Measurements from ENCODE around the gene ADCY4. TPM values are rescaled to one million over a fixed set of nuclear protein-coding genes. Genes with fewer than 3 reads are reported as not detected.

ADCY4 gene
- total RNA-seq, result 1 to 10 TPM; 4.5 to 5.9 TPM

DNA sequence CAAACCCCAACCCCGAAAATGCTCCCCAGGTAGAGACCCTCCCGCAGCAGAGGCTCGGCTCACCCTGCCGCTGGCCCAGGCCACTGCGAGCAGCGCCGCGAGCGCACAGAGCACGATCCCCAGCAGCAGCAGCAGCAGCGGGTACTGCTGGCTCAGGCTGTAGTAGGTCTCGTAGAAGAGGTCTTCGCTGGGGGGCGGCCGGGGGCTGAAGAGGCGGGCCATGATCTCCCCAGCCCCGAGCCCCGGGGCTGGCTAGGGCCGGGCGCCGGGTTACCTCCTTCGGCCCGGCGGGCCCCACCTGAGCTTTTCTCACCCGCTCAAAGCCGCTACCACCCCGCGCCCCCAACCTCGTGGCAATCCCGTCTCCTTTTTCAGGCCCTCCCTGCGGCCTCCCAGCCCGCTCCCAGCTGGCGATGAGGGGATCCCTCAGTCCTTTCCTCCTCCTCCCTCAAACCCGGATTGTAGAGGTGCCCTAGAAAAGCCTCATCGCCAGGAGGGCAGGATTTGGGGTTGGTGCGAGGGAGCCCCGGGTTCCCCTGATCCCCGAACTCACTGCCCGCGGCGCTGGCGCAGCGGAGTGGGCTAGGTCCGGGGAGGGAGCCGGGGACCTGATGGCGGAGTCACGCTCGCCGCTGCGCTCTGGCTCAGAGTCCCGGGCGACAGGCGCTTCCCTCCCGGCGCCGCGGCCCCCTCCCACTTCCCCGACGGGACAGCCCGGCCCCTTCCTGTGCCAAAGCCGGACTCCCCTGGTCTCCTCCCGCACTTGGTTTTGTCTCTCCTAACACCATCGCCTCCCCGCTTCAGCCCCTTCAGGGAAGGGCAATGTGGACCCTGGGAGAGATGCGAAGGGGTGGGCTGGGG, at the start of gene ADCY4:
ADCY4 (minus strand) TSS at position 641 of the 861 bp plus-strand sequence; CDS start at position 222, 419 bp downstream.
- Mint-ChIP-seq H3K36me3 (ENCODE audit: low read depth) (peaks cover 33% of the 10 kb centered on the region), H3K9me3 (no peaks in the 10 kb centered on the region), H3K27ac (no peak within 1 kb of the TSS), H3K4me3 (peak within 1 kb of the TSS; percentile 41), H3K4me1 (peaks cover 77% of the 10 kb centered on the region), H3K27me3 (peaks cover 35% of the 10 kb centered on the region)
- POLR2A ChIA-PET, result interaction anchor here (1.2 to 6.6 kb wide), 4 partner anchors 89 to 121 kb away, joined by 5 to 221 read pairs (median 12); partner anchors contain the start of genes CBLN3, CHMP4A, KHNYN and SDR39U1
- DNase-seq, result no peak
- CTCF ChIA-PET, result interaction anchor here (1.2 to 18.8 kb wide), 9 partner anchors 13 to 104 kb away, joined by 3 to 494 read pairs (median 13); partner anchors contain the start of genes CBLN3, CIDEB, DHRS1 and KHNYN

DNA sequence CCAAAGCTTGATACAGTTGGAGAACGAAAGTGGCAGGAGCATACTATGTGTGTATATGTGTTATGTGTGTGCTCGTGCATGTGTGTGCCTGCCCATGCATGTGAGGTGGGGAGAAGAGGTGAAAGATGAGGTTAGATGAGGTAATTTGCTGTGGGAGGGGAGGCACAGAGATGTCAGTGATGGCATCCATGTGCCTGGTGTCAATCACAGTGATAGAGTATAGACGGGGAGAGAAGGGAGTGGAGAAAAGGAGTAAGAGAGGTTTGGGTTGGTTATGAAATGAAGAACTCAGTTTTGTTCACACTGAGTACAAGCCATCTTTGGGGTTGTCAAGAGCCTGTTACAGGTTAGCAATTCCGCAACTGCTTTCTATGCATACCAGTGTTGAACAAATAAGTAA, 49.3 kb upstream of the ADCY4 start:
- POLR2A ChIA-PET, result no interaction called here
- CTCF ChIA-PET, result interaction anchor here (0.7 to 1.0 kb wide), 2 partner anchors 46 to 50 kb away, joined by 3 read pairs; no protein-coding TSS in a partner anchor
- peaks cover 29% of the 10 kb centered on the region for H3K27me3 Mint-ChIP-seq

DNA sequence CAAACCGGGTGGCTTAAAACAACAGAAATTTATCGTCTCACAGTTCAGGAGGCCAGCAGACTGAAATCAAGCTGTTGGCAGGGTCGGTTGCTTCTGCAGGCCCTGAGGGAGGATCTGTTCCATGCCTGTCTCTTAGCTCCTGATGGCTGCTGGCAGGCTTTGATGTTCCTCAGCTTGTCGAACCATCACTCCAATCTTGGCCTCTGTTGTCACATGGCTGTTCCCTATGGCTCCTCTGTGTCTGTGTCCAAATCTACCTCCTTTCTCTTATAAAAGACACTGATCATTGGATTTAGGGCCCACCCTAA, 47.1 kb upstream of the ADCY4 start:
- ChIA-PET CTCF (interaction anchor here (0.5 kb wide), 1 partner anchor 17 kb away, joined by 3 read pairs; no protein-coding TSS in a partner anchor), POLR2A (interaction anchor here (1.4 kb wide), 1 partner anchor 12 kb away, joined by 4 read pairs; no protein-coding TSS in a partner anchor)
- Mint-ChIP-seq H3K27me3 (peaks cover 13% of the 10 kb centered on the region), H3K4me1 (peaks cover 3% of the 10 kb centered on the region), H3K36me3 (ENCODE audit: low read depth) (no peaks in the 10 kb centered on the region), H3K27ac (no peak overlapping the region), H3K4me3 (no peak overlapping the region), H3K9me3 (no peaks in the 10 kb centered on the region)
- DNase-seq, result no peak

More for the DNA sequence above, 49.3 kb upstream of the ADCY4 start:
- Mint-ChIP-seq H3K4me1 (no peaks in the 10 kb centered on the region), H3K27ac (no peak overlapping the region), H3K9me3 (no peaks in the 10 kb centered on the region), H3K36me3 (ENCODE audit: low read depth) (no peaks in the 10 kb centered on the region), H3K4me3 (no peak overlapping the region)
- no peak for DNase-seq

DNA sequence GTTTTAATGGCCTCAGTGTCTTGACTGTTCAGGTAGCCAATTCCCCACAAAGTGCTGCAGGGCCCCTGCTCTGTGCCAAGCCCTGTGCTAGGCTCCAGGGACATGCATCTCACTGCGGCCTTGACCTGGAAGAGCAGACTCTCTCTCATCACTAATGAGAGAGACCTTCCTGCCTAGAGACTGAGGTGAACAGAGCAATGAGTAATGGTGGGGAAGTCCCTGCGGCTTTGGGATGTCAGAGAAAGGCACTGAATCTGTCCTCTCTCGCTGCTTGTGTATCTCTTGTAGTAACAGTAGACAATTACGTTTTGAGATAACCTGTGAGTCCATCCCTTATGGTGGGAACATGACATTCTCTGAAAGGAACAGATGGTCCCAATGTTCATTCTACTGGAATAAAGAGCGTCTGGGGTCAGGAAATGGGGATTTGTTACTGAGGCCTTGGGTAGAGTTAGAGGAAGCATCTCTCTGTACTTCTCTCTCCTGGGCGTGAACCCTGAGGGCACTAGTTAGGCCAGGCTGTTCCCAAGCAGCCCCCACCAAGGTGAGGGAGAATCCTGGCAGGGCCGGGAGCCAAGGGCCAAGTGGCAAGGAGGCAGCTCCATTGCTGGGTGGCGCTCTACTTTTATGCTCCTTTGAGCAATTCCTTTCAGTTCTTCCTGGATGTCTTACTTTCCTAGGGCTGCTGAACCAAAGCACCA, 46.6 kb upstream of the ADCY4 start:
- CTCF ChIA-PET, result no interaction called here
- Mint-ChIP-seq H3K36me3 (ENCODE audit: low read depth) (no peaks in the 10 kb centered on the region), H3K9me3 (no peaks in the 10 kb centered on the region)

DNA sequence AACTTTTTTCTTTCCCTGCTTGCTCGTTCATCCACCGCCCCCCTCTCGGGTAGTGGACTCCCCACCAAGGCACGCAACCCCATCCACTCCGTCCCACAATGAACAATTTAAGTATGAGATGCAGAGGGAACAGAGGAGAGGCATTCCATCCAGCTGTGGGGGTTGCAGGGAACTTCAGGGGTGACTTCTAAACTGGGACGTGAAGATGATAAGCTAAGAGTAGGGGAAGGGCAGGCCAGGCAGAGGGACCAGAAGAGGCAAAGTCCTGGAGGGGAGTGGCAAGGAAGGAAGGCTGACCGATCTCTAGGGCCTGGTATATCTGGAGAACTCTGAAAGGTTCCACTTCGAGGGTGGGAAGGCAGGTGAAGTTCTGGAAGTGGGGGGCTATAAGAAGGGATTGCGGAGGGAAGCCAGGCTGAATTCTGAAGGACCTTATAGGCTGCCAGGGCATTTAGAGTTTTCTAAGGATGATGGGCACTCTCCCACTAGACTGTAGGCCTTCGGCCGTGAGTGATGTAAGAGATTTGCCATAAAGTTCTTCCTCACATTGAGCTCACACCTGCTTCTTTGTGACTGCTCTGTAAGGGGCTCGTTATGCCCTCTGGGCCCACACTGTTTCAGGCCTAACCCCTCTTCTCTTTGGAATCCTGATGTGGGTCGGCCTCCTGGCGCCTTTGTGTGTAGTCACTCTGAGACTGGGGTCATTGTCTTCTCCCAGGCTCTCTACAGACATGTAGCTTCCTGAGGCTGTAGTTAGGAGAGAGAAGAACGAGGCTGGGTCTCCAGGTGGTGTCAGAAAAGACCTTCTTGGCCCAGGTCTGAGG, 45.2 kb upstream of the ADCY4 start:
- Mint-ChIP-seq H3K36me3 (ENCODE audit: low read depth) (no peaks in the 10 kb centered on the region), H3K4me3 (no peak overlapping the region), H3K9me3 (no peaks in the 10 kb centered on the region), H3K27me3 (peaks cover 8% of the 10 kb centered on the region), H3K4me1 (peaks cover 4% of the 10 kb centered on the region), H3K27ac (no peak overlapping the region)
- DNase-seq, result no peak
- CTCF ChIA-PET, result no interaction called here
- POLR2A ChIA-PET, result interaction anchor here (1.2 kb wide), 2 partner anchors 40 to 50 kb away, joined by 3 read pairs; partner anchors contain the start of genes CBLN3, KHNYN and RIPK3

More for the DNA sequence above, 46.6 kb upstream of the ADCY4 start:
- Mint-ChIP-seq H3K27ac (no peak overlapping the region), H3K4me1 (peaks cover 4% of the 10 kb centered on the region), H3K27me3 (peaks cover 10% of the 10 kb centered on the region), H3K4me3 (no peak overlapping the region)
- no peak for DNase-seq
- POLR2A ChIA-PET, result no interaction called here

DNA sequence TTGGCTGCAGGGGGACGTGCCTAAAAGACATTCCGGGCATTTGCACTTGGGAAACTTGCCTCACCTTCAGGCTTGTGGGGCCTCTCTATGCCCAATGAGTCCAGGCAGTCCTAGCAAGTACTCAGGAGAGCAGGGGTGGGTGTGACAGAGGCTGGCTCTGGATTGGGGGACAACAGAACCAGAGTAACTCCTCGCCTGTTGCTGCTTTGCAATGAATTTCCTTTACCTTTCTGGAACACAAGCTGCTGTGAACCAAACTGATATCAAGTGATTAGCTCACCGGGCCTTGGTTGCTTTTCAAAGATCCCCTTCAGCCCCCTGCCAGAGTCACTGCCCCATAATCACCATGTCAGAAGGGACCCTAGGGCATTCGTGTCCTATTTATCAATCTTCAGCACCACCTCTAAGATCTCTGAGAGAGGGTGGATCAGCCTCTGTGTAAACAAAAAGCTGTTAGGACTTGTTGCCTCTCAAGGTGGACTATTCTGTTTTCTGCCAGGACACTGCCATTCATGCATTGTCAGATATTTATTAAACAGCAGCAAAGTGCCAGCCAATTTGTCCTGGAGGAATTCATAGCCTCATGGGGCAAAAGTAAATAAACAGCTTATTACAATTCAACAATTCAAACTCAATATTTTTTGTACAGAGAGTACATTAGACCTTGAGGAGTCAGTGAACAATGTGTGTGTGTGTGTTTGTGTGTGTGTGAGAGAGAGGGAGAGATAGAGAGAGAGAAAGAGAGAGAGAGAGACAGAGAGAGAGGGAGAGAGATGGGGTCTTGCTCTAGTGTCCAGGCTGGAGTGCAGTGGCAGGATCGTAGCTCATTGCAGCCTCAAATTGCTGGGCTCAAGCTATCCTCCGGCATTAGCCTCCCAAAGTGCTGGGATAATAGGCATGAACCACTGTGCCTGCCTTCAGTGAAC, 44.4 kb upstream of the ADCY4 start:
- Mint-ChIP-seq H3K9me3 (no peaks in the 10 kb centered on the region), H3K27me3 (peaks cover 6% of the 10 kb centered on the region), H3K36me3 (ENCODE audit: low read depth) (no peaks in the 10 kb centered on the region), H3K27ac (no peak overlapping the region), H3K4me1 (peaks cover 4% of the 10 kb centered on the region), H3K4me3 (no peak overlapping the region)
- DNase-seq, result no peak
- ChIA-PET POLR2A (interaction anchor here (1.2 kb wide), 2 partner anchors 39 to 51 kb away, joined by 3 read pairs; partner anchors contain the start of genes CBLN3, KHNYN and RIPK3), CTCF (no interaction called here)

DNA sequence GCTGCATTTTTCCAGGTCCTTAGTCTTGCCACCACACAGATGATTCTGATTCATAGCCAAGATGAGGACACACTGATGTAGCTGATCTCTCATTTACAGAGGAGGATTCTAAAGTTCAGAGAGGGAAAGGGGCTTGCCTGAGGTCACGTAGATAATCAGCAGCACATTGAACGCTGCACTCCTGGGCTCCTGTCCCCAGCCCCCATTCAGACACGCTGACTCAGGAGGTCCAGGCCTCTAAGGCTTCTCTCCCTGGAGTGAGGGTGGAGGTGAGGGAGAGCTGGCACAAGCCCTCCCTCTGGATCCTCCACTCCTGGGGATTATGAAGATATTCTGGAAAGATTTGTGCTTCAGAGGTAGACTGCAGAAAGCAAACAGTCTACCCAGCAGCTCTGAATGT, 43.5 kb upstream of the ADCY4 start:
- Mint-ChIP-seq H3K9me3 (no peaks in the 10 kb centered on the region), H3K27ac (no peak overlapping the region), H3K4me1 (peaks cover 4% of the 10 kb centered on the region), H3K36me3 (ENCODE audit: low read depth) (no peaks in the 10 kb centered on the region), H3K27me3 (peaks cover 2% of the 10 kb centered on the region), H3K4me3 (no peak overlapping the region)
- DNase-seq, result no peak
- CTCF ChIA-PET, result no interaction called here
- POLR2A ChIA-PET, result interaction anchor here (1.0 kb wide), 1 partner anchor 38 kb away, joined by 3 read pairs; the partner anchor contains the start of gene RIPK3

DNA sequence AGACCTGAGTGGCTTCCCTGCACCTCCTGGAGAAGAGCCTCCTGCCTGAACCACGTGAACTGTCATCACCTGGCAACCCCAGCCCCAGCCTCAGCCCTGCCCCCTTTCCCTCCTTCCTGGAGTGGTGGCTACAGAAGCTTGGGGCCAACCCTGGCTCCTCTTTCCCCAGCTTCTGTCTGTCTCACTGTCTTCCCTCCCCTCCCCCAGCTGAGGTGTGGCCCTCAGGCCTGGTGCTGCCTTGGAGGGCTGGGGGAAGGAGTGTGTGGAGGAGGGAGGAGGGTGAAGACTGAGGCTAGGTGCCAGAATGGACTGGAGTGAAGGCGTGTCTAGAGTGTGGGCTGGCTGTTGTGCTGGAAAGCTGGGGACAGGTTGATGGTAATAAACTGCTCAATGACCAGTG, 42.8 kb upstream of the ADCY4 start:
- Mint-ChIP-seq H3K36me3 (ENCODE audit: low read depth) (no peaks in the 10 kb centered on the region), H3K27me3 (peaks cover 2% of the 10 kb centered on the region), H3K4me3 (no peak overlapping the region), H3K4me1 (peaks cover 4% of the 10 kb centered on the region), H3K27ac (no peak overlapping the region), H3K9me3 (no peaks in the 10 kb centered on the region)
- POLR2A ChIA-PET, result interaction anchor here (1.0 kb wide), 1 partner anchor 38 kb away, joined by 3 read pairs; the partner anchor contains the start of gene RIPK3
- DNase-seq, result no peak
- CTCF ChIA-PET, result no interaction called here

DNA sequence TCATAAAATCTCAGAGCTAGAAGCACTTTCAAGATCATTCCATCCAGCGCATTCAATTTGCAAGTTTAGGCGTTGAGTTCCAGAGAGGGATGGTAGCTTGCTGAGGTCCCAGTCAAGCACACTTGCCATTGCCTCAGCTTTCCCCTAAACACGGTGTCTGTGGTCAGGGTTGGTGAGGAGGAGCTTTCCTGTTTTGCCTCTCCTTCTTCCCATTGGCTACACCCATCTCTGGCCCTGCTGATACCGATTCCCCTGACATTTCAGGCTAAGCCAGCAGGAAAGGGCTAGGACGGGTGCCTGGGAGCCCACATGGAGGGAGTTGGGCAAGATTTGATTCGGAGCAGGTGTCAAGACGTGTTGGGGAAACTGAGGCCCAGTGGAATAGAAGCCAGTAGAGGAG, 42.3 kb upstream of the ADCY4 start:
- Mint-ChIP-seq H3K4me1 (peaks cover 4% of the 10 kb centered on the region), H3K4me3 (no peak overlapping the region), H3K36me3 (ENCODE audit: low read depth) (no peaks in the 10 kb centered on the region), H3K9me3 (no peaks in the 10 kb centered on the region), H3K27me3 (peaks cover 6% of the 10 kb centered on the region), H3K27ac (no peak overlapping the region)
- CTCF ChIA-PET, result interaction anchor here (1.2 kb wide), 1 partner anchor 54 kb away, joined by 3 read pairs; no protein-coding TSS in a partner anchor
- POLR2A ChIA-PET, result no interaction called here
- no peak for DNase-seq

DNA sequence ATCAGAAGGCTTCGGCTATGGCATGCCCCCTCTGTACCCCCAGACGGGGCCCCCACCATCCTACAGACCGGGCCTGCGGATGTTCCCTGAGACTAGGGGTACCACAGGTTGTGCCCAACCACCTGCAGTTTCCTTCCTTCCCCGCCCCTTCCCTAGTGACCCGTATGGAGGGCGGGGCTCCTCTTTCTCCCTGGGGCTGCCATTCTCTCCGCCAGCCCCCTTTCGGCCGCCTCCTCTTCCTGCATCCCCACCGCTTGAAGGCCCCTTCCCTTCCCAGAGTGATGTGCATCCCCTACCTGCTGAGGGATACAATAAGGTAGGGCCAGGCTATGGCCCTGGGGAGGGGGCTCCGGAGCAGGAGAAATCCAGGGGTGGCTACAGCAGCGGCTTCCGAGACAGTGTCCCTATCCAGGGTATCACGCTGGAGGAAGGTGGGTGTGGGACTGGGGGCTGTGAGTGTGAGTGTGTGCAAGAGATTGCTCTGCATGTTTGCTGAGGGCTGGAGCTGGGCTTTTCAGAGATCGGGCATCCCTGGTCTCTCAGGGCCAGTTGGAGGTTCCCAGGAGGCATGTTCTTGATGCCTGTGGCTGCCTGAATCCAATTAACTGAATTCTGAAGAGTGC, 41.7 kb upstream of the ADCY4 start:
- ChIA-PET POLR2A (no interaction called here), CTCF (interaction anchor here (1.2 kb wide), 1 partner anchor 55 kb away, joined by 3 read pairs; no protein-coding TSS in a partner anchor)
- DNase-seq, result no peak
- no peak overlapping the region for H3K27ac Mint-ChIP-seq
- peaks cover 4% of the 10 kb centered on the region for H3K4me1 Mint-ChIP-seq
- H3K27me3 Mint-ChIP-seq, result peaks cover 7% of the 10 kb centered on the region
- H3K9me3 Mint-ChIP-seq, result no peaks in the 10 kb centered on the region
- no peaks in the 10 kb centered on the region for H3K36me3 Mint-ChIP-seq (ENCODE audit: low read depth)
- no peak overlapping the region for H3K4me3 Mint-ChIP-seq

DNA sequence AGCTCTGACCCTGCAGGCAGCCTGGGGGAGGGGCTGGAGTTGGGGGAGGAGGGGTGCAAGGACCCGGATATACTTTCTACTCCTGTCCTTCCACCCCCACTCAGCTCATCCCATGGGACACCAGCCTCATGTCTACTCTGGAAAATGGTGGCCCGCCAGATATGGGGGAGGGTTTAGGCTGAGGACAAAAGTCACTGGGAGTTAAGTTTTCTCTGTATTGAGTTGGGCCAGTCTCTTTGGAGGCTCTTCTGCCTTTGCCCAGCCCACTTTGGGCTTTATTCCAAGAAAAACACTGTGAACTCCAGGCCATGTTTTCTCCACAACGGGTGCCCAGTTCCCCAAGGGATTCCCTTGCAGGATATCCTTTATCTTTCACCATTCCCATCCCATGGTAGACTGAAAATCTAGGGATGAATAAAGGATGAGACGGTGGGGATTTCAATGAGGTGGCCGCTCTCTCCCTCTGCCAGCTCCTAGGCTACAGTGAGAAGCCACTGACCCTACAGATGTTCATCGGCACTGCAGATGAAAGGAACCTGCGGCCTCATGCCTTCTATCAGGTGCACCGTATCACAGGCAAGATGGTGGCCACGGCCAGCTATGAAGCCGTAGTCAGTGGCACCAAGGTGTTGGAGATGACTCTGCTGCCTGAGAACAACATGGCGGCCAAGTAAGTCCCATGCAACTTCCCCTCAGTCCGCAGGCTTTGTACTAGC, 38.0 kb upstream of the ADCY4 start:
- ChIA-PET POLR2A (no interaction called here), CTCF (interaction anchor here (1.1 kb wide), 1 partner anchor 39 kb away, joined by 3 read pairs; no protein-coding TSS in a partner anchor)
- Mint-ChIP-seq H3K27me3 (peaks cover 24% of the 10 kb centered on the region), H3K9me3 (no peaks in the 10 kb centered on the region), H3K4me1 (peaks cover 6% of the 10 kb centered on the region), H3K36me3 (ENCODE audit: low read depth) (no peaks in the 10 kb centered on the region), H3K4me3 (no peak overlapping the region), H3K27ac (no peak overlapping the region)
- DNase-seq, result no peak

Data from activated CD4-positive, alpha-beta memory T cell treated with anti-CD3 and anti-CD28 coated beads, Interleukin-2, amount 10 ng/mL, durations not matched to agents 7 days and 5 days (primary cell).